Raji (cell line): Measurements from ENCODE around the gene MMP25.

ENCODE experiments used
- POLR2A ChIP-seq: IDR thresholded peaks from 2 replicates; pipeline ENCODE4 v1.6.1; 2011; ENCODE audit warnings: low read depth, low read length, control low read depth; ENCODE audit not compliant: insufficient read depth

Gene MMP25

DNA sequence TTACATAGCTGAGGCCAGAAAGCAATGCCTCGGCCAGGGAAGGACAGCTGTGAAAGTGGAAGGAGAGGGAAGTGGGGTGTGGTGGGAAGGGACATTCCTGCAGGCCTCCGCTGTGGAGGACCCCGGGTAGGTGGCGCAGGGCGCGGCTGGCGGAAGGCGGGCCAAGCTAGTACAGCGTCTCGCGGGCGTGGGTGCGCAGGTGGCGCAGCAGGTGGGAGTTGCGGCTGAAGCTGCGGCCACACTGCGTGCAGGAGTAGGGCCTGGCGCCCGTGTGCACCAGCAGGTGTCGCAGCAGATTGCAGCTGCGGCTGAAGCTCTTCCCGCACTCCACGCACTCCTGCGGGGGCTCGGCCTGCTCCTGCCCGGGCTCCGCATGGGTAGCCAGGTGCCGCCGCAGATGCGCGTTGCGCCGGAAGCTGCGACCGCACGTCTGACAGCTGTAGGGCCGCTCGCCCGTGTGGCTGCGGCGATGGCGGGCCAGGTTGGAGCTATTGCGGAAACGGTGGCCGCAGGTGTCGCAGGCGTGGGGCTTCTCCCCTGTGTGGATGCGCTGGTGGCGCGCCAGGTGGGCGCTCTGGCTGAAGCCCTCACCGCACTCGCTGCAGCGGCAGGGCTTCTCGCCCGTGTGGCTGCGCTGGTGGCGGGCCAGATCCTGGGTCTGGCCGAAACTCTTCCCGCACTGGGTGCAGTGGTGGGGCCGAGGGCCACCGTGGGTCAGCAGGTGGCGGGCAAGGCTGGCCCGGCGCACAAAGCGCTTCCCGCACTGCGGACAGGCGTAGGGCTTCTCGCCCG, 42.8 kb downstream of the MMP25 start:
- TF ChIP-seq POLR2A: no peak

DNA sequence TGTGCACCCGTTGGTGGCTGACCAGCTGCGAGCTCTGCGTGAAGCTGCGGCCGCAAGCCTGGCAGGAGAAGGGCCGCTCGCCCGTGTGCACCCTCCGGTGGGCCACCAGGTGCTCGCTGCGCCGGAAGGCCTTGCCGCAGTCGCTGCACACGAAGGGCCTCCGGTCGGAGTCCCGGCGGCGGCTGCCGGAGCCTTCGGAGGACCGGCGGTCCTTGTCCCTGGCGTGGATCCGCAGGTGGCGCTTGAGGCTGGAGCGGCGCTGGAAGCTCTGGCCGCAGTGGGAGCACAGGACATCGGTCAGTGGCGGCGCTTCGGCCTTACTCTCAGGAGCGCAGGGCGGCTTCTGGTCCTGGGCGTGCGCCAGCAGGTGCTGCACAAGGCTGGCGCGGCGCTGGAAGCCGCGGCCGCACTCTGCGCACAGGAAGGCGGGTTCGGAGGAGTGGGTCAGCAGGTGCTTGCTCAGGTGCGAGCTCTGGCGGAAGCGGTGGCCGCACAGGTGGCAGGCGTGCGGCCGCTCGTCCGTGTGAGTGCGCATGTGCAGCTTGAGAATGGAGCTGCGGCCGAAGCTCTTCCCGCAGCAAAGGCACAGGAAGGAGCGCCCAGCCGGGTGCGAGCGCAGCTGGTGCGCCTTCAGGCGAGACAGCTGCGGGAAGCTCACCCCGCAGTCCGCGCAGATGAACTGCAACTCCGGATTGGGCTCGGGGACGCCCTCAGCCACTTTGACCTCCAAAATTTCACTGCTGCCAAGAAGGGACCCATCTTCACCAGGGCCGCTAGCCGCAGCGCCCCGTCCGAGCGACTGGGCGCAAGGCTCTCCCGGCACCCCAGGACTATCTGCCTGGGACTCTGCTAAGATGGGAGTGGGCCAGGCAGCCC, 43.6 kb downstream of the MMP25 start:
- no peak for TF ChIP-seq POLR2A

DNA sequence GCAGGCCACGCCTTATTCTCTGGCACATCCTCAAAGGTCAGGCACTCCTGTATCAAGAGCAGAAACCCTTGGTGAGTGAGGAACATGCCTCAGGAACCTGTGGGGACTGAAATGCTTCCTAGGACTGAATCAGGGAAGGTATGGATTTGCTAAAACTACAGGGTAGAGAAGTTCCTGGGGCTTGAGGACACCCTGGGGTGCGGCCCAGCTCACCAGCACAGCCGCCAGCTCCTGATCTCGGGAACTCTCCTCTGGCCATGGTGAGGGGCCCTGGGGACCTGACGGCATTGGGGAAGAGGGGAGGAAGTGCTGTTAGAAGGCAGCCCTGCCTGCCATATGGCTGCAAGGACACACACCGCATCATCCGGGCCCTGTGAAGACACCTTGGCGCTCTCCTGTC, 45.2 kb downstream of the MMP25 start:
- no peak for TF ChIP-seq POLR2A

DNA sequence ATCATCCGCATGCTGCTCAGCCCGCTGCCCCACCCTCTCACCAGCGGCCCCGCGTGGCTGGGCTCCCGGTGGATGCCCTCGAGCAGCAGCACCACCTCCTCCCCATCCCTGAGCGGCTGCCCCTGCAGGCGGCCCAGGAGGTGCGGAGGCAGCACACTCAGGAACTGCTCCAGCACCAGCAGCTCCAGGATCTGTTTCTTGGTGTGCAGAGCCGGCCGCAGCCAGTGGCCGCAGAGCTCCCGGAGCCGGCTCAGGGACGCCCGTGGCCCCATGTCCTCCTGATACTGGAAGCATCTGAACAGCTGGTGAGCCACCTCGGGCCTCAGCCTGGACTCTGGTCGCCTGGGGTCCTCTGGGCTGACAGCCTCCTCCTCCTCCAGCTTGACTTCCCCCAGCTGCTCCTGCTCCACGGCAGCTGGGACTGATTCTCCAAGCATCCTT, 46.2 kb downstream of the MMP25 start:
- TF ChIP-seq POLR2A: no peak

DNA sequence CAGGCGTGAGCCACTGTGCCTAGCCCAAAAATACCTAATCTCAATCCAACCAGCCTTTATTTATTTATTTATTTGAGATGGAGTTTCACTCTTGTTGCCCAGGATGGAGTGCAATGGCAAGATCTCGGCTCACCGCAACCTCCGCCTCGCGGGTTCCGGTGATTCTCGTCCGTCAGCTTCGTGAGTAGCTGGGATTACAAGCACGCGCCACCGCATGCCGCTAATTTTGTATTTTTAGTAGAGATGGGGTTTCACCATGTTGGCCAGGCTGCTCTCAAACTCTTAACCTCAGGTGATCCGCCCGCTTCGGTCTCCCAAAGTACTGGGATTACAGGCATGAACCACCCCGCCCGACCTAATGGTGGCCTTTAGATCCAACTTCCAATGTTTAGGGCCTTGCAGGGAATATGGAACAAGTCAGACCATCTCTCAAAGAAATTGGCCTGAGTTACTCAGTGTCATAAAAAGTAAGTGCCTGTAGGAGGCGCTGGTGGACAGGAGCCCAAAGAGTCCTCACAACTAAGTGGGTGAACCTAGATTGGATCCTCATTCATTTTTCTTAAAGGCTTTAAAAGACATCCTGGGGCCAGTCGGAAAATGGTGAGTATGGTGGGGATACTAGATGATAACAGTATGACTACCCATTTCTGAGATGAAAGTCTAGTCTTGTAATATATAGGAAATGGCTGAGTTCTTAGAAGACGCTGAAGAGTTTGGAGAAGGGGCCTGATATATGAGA, 48.1 kb downstream of the MMP25 start:
- no peak for TF ChIP-seq POLR2A

DNA sequence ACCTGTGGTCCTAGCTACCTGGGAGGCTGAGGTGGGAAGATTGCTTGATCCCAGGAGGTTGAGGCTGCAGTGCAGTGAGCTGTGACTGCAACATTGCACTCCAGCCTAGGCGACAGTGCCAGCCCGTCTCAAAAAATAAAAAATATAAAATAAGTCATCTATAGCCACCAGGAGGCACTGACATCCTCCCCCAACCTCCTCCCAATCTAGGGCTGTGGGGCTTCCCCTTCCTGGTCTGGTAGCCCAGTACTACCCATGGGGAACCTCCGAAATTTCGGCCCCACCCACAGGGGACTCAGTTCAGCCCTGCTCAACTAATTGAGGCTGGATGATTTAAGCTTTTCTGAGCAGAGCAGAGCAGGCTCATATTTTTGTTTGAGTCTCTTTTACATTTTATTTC, 49.5 kb downstream of the MMP25 start:
- no peak for TF ChIP-seq POLR2A

DNA sequence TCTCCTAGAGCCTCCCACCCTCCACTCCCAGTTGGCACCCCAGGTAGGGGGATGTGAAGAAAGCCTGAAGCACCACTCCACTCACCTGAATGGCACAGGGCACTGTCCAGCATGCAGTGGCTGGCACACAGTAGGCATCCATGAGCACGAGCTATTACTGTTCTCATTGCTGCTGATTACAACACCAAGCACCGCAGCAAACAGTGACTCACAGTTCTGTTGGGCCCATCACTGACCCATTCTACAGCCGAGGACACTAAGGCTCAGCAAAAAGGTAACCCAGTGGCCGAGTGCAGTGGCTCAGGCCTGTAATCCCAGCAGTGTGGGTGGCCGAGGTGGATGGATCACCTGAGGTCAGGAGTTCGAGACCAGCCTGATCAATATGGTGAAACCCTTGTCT, 50.0 kb downstream of the MMP25 start:
- no peak for TF ChIP-seq POLR2A

DNA sequence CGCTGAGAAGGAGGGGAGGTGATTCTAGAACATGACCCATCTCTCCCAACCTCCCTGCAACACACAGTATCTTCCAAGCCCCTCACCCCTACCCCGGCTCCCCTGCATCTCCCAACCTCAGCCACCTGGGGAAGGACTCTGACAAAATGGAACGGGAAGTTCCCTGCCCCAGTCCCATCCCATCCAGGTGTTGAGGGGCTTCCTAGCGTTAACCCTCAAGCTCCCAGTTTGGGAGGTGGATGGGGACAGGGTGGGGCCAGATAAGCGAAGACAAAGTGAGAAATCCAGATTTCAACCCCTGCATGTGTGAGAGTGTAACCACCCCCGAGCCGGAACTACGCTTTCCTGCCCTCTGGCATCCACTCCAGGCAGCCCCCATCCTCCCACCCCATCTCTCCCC, 50.9 kb downstream of the MMP25 start:
- no peak for TF ChIP-seq POLR2A

DNA sequence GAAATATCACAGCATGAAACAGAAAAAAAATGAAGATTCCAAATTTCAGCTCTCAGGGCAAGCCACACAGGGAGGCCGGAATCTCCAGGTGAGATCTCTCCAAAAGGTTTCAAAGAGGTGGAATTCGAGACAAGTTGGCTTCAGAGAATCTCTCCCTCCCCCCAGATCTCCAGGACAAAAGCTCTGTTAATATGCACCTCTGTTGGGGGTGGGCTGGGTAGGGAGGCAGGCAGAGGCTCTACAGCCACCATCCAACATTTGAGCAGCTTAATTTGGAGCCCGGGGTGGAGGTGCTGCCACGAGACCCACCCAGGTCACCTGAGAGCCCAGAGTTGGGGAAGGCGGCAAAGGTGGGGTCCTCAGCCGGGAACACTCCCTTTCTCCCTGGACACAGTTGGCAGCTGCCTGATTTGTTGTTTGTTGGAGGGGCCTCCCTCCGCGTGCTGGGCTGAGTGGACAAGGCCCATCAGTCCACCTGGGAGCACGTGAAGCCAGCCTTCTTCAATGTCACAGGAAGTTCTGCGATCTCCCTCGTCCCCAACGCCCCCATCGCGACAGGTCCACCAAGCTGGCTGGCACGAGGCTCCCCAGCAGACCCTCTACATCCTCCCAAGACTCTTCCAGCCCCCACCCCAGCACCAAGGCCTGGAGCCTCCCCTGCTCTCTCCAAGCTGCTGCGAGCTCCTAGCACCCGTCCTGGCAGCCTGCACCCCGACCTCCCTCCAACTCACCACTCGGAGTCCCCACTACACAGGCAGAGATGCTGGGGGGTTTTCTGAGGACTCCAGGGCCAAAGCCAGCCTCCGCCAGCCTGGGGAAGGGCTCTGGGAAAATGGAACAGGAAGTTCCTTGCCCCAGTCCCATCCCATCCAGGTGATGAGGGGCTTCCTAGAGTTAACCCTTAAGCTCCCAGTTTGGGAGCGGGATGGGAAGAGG, 52.4 kb downstream of the MMP25 start, which contains the start of gene ZSCAN10:
TSS of gene ZSCAN10 (minus strand) at position 836 of the 936 bp plus-strand sequence. CDS start 6,357 bp downstream, outside the sequence.
- TF ChIP-seq POLR2A: no peak

DNA sequence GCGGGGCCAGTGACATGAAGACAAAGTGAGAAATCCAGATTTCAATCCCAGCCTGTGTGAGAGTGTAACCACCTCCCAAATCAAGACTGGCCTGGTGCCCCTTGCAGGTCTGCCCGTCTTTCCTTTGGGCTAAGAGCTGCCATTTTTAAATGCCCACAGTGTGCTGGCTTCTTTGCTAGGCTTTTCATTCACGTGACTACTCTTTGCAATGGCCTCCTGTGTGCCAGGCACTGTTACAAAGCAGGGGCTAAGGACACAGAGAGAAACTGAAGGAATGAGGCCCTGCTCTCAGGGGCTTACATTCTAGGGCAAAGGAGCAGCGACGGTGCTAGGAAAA, 53.0 kb downstream of the MMP25 start:
- no peak for TF ChIP-seq POLR2A

DNA sequence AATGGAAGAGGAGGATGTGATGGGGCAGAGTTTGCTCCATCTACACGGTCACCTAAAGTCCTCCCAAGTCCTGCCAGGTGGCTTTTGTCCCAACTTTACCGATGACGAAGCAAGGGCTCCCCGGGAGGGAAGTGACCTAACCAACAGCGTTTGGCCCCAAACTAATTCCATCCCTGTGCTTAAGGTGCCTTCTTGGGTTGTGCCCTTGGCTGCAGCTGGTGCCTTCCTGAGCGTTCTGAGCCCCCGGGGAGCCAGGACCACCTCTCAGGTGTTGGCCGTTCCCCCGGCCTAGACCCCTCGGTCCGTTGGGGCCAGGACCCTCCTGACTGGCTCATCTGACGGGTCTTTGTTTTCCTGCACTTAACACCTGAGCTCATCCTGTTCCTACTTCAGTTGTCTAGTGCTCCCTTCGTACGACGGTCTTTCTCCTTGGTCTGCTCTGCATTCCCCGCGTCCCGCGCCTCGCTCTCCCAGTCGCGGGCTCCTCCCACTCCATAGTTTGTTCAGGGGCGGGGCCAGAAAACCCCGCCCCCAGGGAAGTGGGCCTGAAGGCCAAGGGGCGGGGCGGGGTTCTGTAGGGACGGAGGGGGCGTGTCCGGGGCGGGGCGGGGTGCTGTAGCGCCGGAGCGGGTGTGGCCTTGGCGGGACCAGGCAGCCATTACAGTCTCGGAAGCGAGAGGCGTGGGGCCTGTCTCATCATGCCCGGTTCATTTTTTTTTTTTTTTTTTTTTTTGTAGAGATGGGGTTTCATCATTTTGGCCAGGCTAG, 53.6 kb downstream of the MMP25 start:
- peak; percentile 41; the same call in 1 of the 2 replicates for TF ChIP-seq POLR2A

DNA sequence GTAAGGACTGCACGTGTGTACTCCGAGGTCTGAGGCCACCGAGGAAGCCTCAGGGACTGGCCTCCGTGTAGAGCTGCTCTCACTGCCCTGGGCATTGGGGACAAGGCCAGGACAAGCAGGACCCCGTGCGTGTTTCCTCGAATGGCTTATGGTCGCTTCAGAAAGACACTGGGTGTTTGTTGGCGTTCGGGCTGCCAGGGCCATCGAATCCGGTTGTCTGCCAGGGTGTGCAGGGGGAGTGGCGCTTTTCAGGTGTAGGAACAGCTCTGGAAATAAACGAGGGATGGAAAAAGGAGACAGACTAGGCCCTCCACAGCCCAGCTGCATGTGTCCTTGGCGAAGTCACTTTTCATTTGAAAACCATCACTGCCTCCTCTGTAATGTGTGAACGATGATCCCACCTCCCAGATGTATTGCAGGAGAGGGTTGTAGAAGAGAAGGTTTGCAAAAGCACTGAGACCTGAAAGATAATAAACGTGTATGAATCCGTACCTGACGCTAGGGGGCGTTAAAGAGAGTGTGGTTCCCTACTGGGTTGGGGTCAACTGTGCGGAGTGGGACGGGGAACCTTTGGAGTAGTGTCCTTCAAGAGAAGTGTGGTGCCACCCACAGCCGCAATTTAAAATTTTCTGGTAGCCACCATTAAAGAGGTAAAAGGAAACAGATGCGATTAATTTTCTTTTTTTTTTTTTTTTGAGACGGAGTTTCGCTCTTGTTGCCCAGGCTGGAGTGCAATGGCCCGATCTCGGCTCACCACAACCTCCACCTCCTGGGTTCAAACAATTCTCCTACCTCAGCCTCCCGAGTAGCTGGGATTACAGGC, 54.9 kb downstream of the MMP25 start:
- TF ChIP-seq POLR2A: no peak

DNA sequence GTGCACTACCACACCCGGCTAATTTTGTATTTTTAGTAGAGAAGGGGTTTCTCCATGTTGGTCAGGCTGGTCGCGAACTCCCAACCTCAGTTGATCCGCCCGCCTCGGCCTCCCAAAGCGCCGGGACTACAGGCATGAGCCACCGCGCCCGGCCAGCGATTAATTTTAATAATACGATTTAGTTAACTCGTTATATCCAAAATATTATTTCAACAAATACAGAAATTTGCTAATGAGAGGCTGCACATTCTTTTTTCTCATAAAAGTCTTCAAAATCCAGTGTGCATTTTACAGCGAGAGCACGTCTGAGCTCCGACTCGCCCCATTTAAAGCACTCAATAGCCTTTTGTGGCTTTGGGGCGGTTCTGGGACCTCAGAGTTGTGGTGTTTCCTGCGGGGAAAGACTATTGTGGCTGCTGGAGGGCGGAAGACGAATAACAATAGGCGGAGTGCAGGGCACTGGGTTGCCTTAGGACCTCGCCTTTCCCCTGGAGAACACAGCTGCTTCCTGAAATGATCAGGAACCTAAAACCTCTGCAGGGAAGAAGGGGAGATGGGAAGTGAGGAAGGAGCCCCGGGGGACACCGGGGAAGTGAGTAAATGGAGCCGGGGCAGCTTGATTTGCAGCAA, 55.6 kb downstream of the MMP25 start:
- TF ChIP-seq POLR2A: no peak
